Hepatocyte (in vitro differentiated cells): ENCODE measurements around the gene HTR2B.

Source experiments
- CTCF ChIP-seq: fragments of 200-600 bp; sonication (generic); IDR thresholded peaks from 2 replicates; pipeline ENCODE4 v1.5.1; 2016; ENCODE audit warnings: antibody characterized with exemption, mild to moderate bottlenecking; ENCODE audit not compliant: poor library complexity
- EZH2 ChIP-seq: fragments of 200-600 bp; sonication (generic); IDR thresholded peaks from 2 replicates; pipeline ENCODE4 v1.6.1; 2016; ENCODE audit warnings: antibody characterized with exemption, mild to moderate bottlenecking, borderline replicate concordance

- no peak for TF ChIP-seq CTCF
- TF ChIP-seq EZH2, result no peak
These were observed 40.3 kb downstream of the HTR2B start for GRCh38 chr2:231084565-231084964.
